Endothelial cell of umbilical vein (primary cell): Measurements from ENCODE around the gene RRP36.

ENCODE experiments used
- EZH2 ChIP-seq: IDR thresholded peaks from 2 replicates; pipeline ENCODE4 v1.6.1; 2012; ENCODE audit warnings: borderline replicate concordance, low read depth, mild to moderate bottlenecking, moderate library complexity, low read length, inconsistent platforms; ENCODE audit not compliant: severe bottlenecking
- GATA2 ChIP-seq: IDR thresholded peaks from 2 replicates; pipeline ENCODE4 v1.7.0; 2011; ENCODE audit warnings: low read depth, mild to moderate bottlenecking, moderate library complexity, mixed read lengths, low read length; ENCODE audit not compliant: insufficient read length, insufficient read depth
- JUN ChIP-seq: IDR thresholded peaks from 2 replicates; pipeline ENCODE4 v1.6.1; 2011; ENCODE audit warnings: borderline replicate concordance, low read depth; ENCODE audit not compliant: insufficient read length, insufficient read depth
- POLR2A ChIP-seq: IDR thresholded peaks from 2 replicates; pipeline ENCODE4 v1.6.1; 2012; ENCODE audit warnings: low read depth, mild to moderate bottlenecking, control low read depth, low read length
- POLR2AphosphoS5 ChIP-seq: IDR thresholded peaks from 2 replicates; pipeline ENCODE4 v1.6.1; 2012; ENCODE audit warnings: low read depth, mild to moderate bottlenecking, control low read depth, low read length, moderate library complexity; ENCODE audit not compliant: insufficient read depth
- TF ChIP-seq, protein P1 (sequence below), 2 donors: IDR thresholded peaks; 1 replicate in 1 of 2; 2 replicates in 1 of 2; pipeline ENCODE4 v1.5.1; 2011; ENCODE audit warnings: low read length in 2 of 2, mild to moderate bottlenecking in 2 of 2, moderate library complexity in 2 of 2, control low read depth in 1 of 2, inconsistent platforms in 1 of 2, low read depth in 1 of 2; ENCODE audit not compliant: insufficient read depth in 1 of 2; ENCODE audit errors: extremely low read depth in 1 of 2
- TF ChIP-seq, protein P2 (sequence below): IDR thresholded peaks from 2 replicates; pipeline ENCODE4 v1.6.1; 2011; ENCODE audit not compliant: insufficient read depth, insufficient read length

DNA sequence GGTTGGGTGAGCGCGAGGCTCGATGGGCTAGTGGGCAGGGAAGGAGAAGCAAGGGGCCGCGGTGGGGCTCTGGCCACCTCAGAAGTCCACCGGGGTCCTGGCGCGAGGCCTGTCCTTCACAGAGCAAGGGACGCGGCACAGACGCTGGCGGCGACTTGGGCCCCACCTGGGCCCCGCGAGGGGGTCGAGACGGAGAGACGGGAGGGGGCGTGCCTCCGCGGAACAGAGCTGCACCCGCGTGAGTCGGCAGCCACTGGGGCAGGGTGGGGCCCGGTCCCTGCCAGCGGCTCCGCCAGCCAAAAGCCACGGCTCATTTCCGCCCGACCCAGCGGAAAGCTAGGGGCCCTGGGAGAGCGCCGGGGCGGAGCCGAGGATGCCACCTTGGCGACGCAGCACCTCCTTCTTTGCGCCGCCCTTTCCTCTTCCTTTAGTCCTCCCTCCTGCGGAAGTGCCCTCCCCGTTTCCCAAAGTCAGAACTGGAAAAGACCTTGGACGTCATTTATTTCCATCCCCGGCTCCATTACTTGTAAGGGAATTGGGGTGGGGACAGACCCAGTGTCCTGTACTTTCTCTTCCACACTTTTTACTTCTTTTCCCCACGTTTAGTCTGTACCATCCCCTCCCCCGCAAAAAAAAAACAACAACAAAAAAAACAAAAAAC, 32.3 kb downstream of the RRP36 start, which contains the start of gene CUL7:
- TF ChIP-seq EZH2 = no peak
- TF ChIP-seq, protein P1, sequence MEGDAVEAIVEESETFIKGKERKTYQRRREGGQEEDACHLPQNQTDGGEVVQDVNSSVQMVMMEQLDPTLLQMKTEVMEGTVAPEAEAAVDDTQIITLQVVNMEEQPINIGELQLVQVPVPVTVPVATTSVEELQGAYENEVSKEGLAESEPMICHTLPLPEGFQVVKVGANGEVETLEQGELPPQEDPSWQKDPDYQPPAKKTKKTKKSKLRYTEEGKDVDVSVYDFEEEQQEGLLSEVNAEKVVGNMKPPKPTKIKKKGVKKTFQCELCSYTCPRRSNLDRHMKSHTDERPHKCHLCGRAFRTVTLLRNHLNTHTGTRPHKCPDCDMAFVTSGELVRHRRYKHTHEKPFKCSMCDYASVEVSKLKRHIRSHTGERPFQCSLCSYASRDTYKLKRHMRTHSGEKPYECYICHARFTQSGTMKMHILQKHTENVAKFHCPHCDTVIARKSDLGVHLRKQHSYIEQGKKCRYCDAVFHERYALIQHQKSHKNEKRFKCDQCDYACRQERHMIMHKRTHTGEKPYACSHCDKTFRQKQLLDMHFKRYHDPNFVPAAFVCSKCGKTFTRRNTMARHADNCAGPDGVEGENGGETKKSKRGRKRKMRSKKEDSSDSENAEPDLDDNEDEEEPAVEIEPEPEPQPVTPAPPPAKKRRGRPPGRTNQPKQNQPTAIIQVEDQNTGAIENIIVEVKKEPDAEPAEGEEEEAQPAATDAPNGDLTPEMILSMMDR (IDR thresholded peaks at IDR 0.05; ENCODE audit: extremely low read depth in 1 of 2, insufficient read depth in 1 of 2, low read depth in 1 of 2, low read length in 2 of 2) = no peak
- TF ChIP-seq POLR2A = peak; percentile 99
- no peak for TF ChIP-seq GATA2
- TF ChIP-seq, protein P2, sequence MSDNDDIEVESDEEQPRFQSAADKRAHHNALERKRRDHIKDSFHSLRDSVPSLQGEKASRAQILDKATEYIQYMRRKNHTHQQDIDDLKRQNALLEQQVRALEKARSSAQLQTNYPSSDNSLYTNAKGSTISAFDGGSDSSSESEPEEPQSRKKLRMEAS = no peak
- TF ChIP-seq POLR2AphosphoS5 = peak; percentile 100
- TF ChIP-seq JUN = no peak
